Small intestine (tissue), 7 donors: ENCODE measurements around the gene MSI2. TPM values are rescaled to one million over a fixed set of nuclear protein-coding genes. Genes with fewer than 3 reads are reported as not detected.

Experiments used
- DNase-seq, 2 donors: peaks; one replicate each; pipeline versions ENCODE4 v3.0.0 to v3.0.0-alpha.2; 2013
- FAIRE-seq: peaks from 2 replicates; lab custom pipeline; 2012; peaks lifted over from hg19 to GRCh38; lab: Jason Lieb, UNC
- H3K27ac ChIP-seq, 3 donors: one replicate each; pipeline ENCODE4 v1.5.1; 2013; ENCODE audit warnings: low read length in 2 of 3, mild to moderate bottlenecking in 2 of 3, control low read depth in 1 of 3, inconsistent platforms in 1 of 3, low read depth in 1 of 3, moderate library complexity in 1 of 3
- H3K27me3 ChIP-seq, 3 donors: one replicate each; pipeline ENCODE4 v1.6.1; 2013; ENCODE audit warnings: low read length in 3 of 3, inconsistent platforms in 1 of 3; ENCODE audit not compliant: control insufficient read depth in 3 of 3, insufficient read depth in 3 of 3
- H3K36me3 ChIP-seq, 3 donors: one replicate each; pipeline ENCODE4 v1.6.1; 2013; ENCODE audit warnings: low read length in 3 of 3, inconsistent platforms in 1 of 3, low read depth in 1 of 3, mild to moderate bottlenecking in 1 of 3, moderate library complexity in 1 of 3; ENCODE audit not compliant: control insufficient read depth in 3 of 3, insufficient read depth in 2 of 3
- H3K4me1 ChIP-seq, 3 donors: one replicate each; pipeline ENCODE4 v1.6.1; 2013; ENCODE audit warnings: low read length in 2 of 3, inconsistent platforms in 1 of 3, low read depth in 1 of 3, mild to moderate bottlenecking in 1 of 3, moderate library complexity in 1 of 3; ENCODE audit not compliant: control insufficient read depth in 3 of 3, insufficient read depth in 2 of 3
- H3K4me3 ChIP-seq, 3 donors: one replicate each; pipeline ENCODE4 v1.5.1; 2013; ENCODE audit warnings: low read length in 3 of 3, control low read depth in 1 of 3, inconsistent platforms in 1 of 3, low read depth in 1 of 3, mild to moderate bottlenecking in 1 of 3, moderate library complexity in 1 of 3
- H3K9me3 ChIP-seq, 2 donors: one replicate each; pipeline ENCODE4 v1.6.1; 2013; ENCODE audit warnings: low read depth in 1 of 2, low read length in 1 of 2; ENCODE audit not compliant: control insufficient read depth in 2 of 2, insufficient read depth in 1 of 2
- WGBS, 3 donors: extraction: QIAGEN DNeasy Blood & Tissue Kit; methylation state at CpG; one replicate each; pipeline ENCODE4 v1.1.7; 2013; 5-methylcytosine and 5-hydroxymethylcytosine counted together
- polyA plus RNA-seq, 4 donors: library from polyadenylated mRNA; stranded (reverse) in 3 of 4; unstranded in 1 of 4; fragments of 200-250 nt in 3 of 4; fragments of 120-200 nt in 1 of 4; gene quantifications; one replicate each; pipeline versions ENCODE4 v1.2.1 to v1.2.3, GENCODE V29; 2013
- donor health status: healthy with polysubstance abuse.
- donor health status: control.
- donor health status: control.
- donor health status: Bipolar disorder and iron deficiency.
- donor health status: healthy.

Gene MSI2
- polyA plus RNA-seq, 4 donors: 5.1 to 49.4 (median 12.6) TPM

- WGBS, 3 donors: 87 to 93% (median 92%) methylated on average over 11 of the region's 11 CpGs
Observed at GRCh38 chr17:57391857-57392471, 135.6 kb downstream of the MSI2 start.

GRCh38 chr17:57393368-57393767 is 137.0 kb downstream of the MSI2 start:
- DNase-seq: no peak
- FAIRE-seq: no peak
- Histone ChIP-seq H3K9me3 (peaks cover 0 to 15% of the 10 kb centered on the region in 2 donors), H3K27ac (no peak overlapping the region), H3K27me3 (no peaks in the 10 kb centered on the region), H3K36me3 (peaks cover 0 to 18% (median 3%) of the 10 kb centered on the region in 3 donors), H3K4me3 (no peak overlapping the region), H3K4me1 (peaks cover 0 to 8% (median 2%) of the 10 kb centered on the region in 3 donors)
- 96 to 98% (median 97%) methylated on average over 6 of the region's 6 CpGs for WGBS, 3 donors

More at GRCh38 chr17:57391857-57392471, 135.6 kb downstream of the MSI2 start:
- FAIRE-seq: no peak
- Histone ChIP-seq H3K36me3 (peaks cover 0 to 21% (median 3%) of the 10 kb centered on the region in 3 donors), H3K4me1 (peaks cover 0 to 8% (median 2%) of the 10 kb centered on the region in 3 donors), H3K27me3 (no peaks in the 10 kb centered on the region), H3K4me3 (no peak overlapping the region), H3K9me3 (peaks cover 0 to 29% of the 10 kb centered on the region in 2 donors), H3K27ac (no peak overlapping the region)
- no peak for DNase-seq

GRCh38 chr17:57394375-57394774 is 138.1 kb downstream of the MSI2 start:
- H3K4me3 ChIP-seq: no peak overlapping the region

DNA sequence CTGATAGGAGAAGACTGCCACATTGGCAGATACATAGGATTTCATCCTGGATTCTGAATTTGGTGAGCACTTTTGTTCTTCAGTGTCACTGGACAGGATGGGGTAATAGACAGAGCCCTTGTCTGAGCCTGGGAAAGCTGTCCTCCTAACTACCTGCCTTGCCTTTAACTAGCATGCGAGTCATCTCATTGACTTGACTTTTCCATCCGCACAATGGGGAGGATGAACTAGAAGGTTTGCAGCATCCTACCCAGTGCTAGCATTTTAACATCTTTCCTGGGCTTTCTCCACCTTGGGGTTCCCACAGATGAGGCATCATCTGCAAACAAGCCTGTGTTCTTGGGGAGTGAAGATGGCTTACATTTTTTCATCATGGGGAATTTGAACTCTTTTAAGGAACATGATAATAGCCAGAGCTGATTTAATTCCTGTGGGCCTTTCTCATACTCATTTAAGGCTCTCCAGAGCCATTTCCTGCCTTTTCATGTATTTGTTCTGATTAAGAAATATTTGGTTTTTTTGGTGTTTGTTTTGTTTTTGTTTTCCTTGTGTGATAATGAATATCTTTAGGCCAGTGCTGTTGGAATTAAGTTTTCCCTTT is 139.5 kb downstream of the MSI2 start:
- Histone ChIP-seq H3K4me1 (peaks cover 0 to 8% (median 2%) of the 10 kb centered on the region in 3 donors), H3K27me3 (no peaks in the 10 kb centered on the region), H3K27ac (no peak overlapping the region), H3K36me3 (peaks cover 0 to 14% (median 0%) of the 10 kb centered on the region in 3 donors), H3K9me3 (peaks cover 0 to 15% of the 10 kb centered on the region in 2 donors), H3K4me3 (no peak overlapping the region)
- FAIRE-seq: no peak
- no peak for DNase-seq
- WGBS, 3 donors: 96 to 99% (median 98%) methylated on average over 2 of the region's 2 CpGs

More at GRCh38 chr17:57394375-57394774, 138.1 kb downstream of the MSI2 start:
- H3K27ac ChIP-seq: no peak overlapping the region
- peaks cover 0 to 15% of the 10 kb centered on the region in 2 donors for H3K9me3 ChIP-seq
- H3K36me3 ChIP-seq: peaks cover 0 to 14% (median 2%) of the 10 kb centered on the region in 3 donors
- no peak for FAIRE-seq
- no peaks in the 10 kb centered on the region for H3K27me3 ChIP-seq
- DNase-seq: no peak
- peaks cover 0 to 8% (median 2%) of the 10 kb centered on the region in 3 donors for H3K4me1 ChIP-seq
- 99 to 100% (median 100%) methylated on average over 2 of the region's 2 CpGs for WGBS, 3 donors

DNA sequence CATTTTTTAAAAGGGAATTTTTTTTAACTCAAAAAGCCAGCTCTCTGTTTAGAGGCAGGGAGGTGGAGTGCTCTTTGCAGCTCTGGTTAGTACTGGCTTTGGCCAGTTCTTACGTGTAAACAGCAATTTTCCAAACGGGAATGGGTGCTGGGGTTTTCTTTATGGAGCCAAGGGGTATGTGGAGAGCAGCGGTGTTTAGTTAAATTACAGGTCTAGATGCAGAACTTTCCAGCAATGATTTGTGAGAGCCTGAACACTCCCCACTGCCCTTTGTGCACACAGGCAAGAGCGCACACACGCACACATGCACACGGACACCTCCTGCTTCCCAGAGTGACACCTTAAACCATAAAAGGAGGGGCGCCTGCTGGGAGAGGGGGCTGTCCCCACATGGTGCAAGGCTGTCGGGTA is 140.2 kb downstream of the MSI2 start:
- Histone ChIP-seq H3K27ac (no peak overlapping the region), H3K36me3 (peaks cover 0 to 14% (median 0%) of the 10 kb centered on the region in 3 donors), H3K9me3 (peaks cover 0 to 15% of the 10 kb centered on the region in 2 donors), H3K27me3 (no peaks in the 10 kb centered on the region), H3K4me3 (no peak overlapping the region), H3K4me1 (peaks cover 0 to 8% (median 2%) of the 10 kb centered on the region in 3 donors)
- WGBS, 3 donors: 81 to 92% (median 89%) methylated on average over 8 of the region's 8 CpGs
- DNase-seq: peak in 1 of 2 donors; percentile 35
- FAIRE-seq: no peak

DNA sequence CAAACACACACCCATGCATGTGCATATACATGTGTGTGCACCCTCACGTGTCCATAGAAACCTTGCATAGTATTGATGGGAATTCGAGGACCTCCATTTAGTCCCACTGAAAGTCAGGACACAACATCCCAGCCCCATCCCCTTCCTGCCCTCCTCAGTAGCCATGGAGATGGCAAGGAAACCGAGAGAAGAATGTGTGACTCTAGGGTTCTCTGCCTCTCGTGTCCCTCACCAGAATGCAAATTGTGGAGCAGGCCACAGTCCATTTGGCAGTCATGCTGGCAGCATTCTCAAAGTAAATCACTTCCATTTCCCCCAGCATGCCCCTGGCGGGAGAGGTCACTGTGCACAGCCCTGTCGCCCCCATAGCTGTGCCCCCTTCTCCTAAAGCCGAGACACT is 141.1 kb downstream of the MSI2 start:
- H3K4me3 ChIP-seq: no peak overlapping the region
- FAIRE-seq (no peak), DNase-seq (no peak)
- peaks cover 0 to 15% of the 10 kb centered on the region in 2 donors for H3K9me3 ChIP-seq
- 93 to 95% (median 94%) methylated on average over 7 of the region's 7 CpGs for WGBS, 3 donors
- peaks cover 0 to 20% (median 0%) of the 10 kb centered on the region in 3 donors for H3K36me3 ChIP-seq
- H3K4me1 ChIP-seq: peaks cover 0 to 8% (median 2%) of the 10 kb centered on the region in 3 donors
- no peaks in the 10 kb centered on the region for H3K27me3 ChIP-seq
- H3K27ac ChIP-seq: no peak overlapping the region

DNA sequence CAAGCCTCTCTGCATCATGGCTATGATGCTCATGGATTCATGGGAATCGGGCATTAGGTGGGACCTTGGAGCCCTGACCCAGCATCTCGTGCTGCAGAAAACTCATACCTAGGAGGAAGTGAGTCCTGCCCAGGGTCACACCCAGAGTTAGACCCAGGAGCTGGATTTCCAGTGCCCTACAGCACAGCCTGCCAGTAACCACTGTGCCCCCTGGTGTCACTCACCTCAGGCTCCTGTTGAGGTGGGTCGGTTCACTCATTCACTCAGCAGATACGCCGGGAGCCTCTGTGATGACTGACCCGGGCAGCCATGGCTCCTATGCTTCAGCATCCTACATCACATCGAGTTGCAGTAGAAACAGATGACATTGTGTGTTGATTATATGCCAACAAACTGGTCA is 143.4 kb downstream of the MSI2 start:
- H3K36me3 ChIP-seq: peaks cover 0 to 33% (median 0%) of the 10 kb centered on the region in 3 donors
- FAIRE-seq (no peak), DNase-seq (no peak)
- peaks cover 0 to 14% (median 0%) of the 10 kb centered on the region in 3 donors for H3K4me1 ChIP-seq
- 84 to 95% (median 92%) methylated on average over 7 of the region's 7 CpGs for WGBS, 3 donors
- H3K9me3 ChIP-seq: no peaks in the 10 kb centered on the region
- H3K27me3 ChIP-seq: no peaks in the 10 kb centered on the region
- no peak overlapping the region for H3K4me3 ChIP-seq
- no peak overlapping the region for H3K27ac ChIP-seq

GRCh38 chr17:57400648-57401047 is 144.3 kb downstream of the MSI2 start:
- peaks cover 0 to 14% (median 0%) of the 10 kb centered on the region in 3 donors for H3K4me1 ChIP-seq
- FAIRE-seq: no peak

More at GRCh38 chr17:57400648-57401047, 144.3 kb downstream of the MSI2 start:
- no peaks in the 10 kb centered on the region for H3K9me3 ChIP-seq
- WGBS, 3 donors: 96 to 98% (median 96%) methylated on average over 8 of the region's 8 CpGs
- no peaks in the 10 kb centered on the region for H3K27me3 ChIP-seq
- H3K36me3 ChIP-seq: peaks cover 0 to 36% (median 0%) of the 10 kb centered on the region in 3 donors
- no peak overlapping the region for H3K27ac ChIP-seq
- no peak for DNase-seq
- H3K4me3 ChIP-seq: no peak overlapping the region
